HG03095 (cell line): ENCODE measurements around the gene PKDREJ.
"Not testable (repeated sequence)": the region's sequence is repeated elsewhere in the genome, so short reads cannot be mapped to it uniquely, and the experiment has no call there.

Source experiments
- ATAC-seq: cut with Tn5 transposase; IDR thresholded peaks from one replicate; pipeline ENCODE4 v1.9.1; 2021; ENCODE audit warnings: moderate library complexity; ENCODE audit not compliant: unreplicated experiment

The PKDREJ gene

GRCh38 chr22:46263216-46263590 lies at the start of gene PKDREJ:
Gene PKDREJ, minus strand, starts transcription at chr22:46263343. Its CDS starts 21 bp downstream, at chr22:46263322.
- ATAC-seq: no peak

DNA sequence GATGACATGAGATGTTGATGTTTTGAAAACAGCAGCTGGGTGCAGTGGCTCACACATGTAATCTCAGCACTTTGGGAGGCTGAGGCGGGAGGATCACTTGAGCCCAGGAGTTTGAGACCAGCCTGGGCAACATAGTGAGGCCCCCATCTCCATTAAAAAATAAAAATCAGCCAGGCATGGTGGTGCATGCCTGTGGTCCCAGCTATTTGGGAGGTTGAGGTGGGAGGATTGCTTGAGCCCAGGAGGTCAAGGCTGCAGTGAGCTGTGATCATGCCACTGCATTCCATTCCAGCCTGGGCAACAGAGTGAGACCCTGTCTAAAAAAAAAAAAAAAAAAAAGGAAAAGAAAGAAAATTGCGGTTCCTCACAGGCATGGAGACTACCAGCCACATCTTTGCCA lies 49.7 kb upstream of the PKDREJ start:
- ATAC-seq: not testable (repeated sequence)

- no peak for ATAC-seq
Observed at GRCh38 chr22:46312056-46312455, 48.9 kb upstream of the PKDREJ start.

GRCh38 chr22:46309526-46310085 lies 46.5 kb upstream of the PKDREJ start:
- ATAC-seq: no peak

- no peak for ATAC-seq
Observed at GRCh38 chr22:46308283-46308988, 45.3 kb upstream of the PKDREJ start.

DNA sequence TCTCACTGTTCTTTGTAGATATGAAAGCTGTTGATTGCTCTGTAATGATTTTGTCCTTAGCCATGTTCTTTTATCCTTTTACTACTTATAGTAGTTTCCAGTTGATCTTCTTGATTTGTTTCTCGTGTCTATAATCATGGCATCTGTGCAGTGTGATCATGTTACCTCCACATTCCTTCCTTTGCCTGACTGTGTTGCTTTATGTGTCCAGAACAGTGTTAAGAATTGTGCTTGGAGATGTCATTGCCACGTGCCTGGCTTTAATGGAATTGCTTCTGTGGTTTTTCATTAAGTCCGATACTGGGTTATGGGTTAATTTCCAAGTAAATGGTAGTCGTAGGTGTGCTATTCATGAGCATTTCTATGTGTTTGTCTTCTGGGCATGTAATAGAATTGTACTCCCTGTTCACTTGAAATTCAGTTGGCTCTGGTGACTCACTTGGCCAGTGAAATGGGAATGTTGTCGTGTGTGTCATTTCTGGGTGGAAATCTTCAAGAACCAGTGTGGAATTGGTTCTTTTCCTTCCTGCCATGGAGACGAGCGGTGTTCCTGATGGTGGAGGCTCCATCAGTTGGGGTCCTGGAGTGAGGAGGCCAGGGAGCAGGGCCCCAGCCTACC lies 40.3 kb upstream of the PKDREJ start:
- no peak for ATAC-seq

- ATAC-seq: no peak
Observed at GRCh38 chr22:46300491-46300890, 37.3 kb upstream of the PKDREJ start.

DNA sequence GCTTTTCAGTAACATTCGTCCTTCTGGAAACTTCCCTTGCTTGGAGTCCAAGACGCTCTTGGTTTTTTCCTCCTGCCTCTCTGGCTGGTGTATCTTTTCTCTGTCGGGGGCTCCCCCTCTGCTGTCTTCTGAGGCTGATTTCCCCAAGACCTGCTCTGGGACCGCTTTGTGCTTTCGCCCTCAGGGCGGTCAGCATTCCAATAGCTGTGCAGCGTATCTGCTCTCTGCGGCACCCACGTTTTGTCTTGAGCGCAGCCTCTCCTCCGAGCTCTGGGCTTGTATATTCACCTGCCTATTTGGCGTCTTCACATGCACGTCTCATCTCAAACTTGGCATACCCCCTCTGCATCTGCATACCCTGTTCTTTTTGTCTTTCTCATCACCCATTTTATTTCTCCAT lies 36.0 kb upstream of the PKDREJ start:
- ATAC-seq: no peak

DNA sequence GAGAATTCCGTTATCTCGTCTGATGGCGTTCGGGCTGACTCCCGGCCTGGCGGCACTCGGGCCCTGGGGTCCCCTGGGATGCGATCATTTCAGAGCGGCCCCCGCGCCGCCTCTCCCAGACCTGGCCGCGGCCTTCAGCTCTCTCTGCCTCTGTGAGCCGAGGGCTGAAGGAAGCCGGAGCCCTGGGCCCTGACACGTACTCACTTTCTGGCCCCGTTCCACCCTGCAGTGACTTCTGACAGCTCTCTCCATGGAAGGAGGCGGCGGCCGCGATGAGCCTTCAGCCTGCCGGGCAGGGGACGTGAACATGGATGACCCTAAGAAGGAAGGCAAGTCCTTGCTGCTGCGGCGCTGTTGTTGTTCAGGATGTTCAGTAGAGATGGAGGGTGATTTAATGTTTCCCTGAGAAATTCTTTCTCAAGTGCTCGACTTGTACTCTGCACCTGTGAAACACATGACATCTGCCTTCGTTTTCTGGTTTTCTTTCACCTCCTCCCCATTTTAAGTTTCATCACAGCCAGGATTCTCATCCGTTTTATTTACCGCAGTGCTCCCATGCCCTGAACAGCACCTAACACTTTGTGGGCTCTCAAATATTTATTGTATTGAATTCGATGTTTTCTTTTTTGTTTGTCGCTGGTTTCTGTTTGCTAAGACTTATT lies 34.1 kb upstream of the PKDREJ start:
- ATAC-seq: peak; percentile 8

DNA sequence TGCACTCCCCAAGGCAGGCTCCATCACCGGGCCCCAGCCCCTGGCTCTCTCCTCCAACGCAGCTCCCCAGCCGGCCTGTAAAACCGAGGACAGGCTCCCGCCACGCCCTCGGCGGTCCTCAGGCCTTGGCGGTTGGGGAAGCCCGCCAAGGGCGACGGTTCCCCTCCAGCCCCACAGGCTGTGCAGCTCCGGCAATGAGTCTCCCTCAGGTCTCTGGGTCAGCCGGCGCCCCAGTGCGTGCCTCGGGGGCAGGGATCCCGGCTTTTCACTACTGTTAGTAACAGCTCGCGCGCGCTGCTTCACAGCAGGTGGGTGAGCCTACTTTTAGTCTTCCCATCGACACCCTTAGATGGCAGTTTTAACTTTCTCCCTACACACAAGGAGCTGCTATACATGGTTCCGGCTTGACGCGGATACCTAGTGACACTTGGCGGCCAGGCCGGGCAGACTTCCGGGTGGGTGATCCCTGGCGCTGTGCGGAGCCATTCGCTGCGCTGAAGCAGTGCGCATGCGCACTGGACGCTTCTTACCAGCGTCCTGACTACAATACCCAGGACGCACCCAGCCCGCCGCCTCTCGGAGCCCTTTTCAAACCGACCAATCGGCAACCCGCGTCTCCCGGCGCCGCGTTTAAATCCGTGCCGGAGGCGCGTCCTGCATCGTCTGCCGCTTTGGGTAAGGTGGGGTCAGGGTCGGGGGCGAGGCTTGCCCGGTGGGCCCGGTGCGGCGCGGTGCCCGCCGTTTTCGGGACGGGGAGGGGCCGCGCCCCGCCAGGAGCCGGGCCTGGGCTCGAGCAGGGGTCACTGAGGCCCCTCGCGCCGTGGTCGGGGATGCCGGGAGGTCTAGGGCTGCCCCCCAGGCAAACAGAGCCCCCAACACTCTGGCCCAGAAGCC lies 33.4 kb upstream of the PKDREJ start, which contains the start of gene GTSE1:
GTSE1 (plus strand) TSS at position 614 of the 894 bp plus-strand sequence. CDS start 531 bp downstream, outside the sequence.
- peak; percentile 85 for ATAC-seq

- ATAC-seq: no peak
Observed at GRCh38 chr22:46295277-46295971, 32.3 kb upstream of the PKDREJ start.

GRCh38 chr22:46294784-46295183 lies 31.6 kb upstream of the PKDREJ start:
- ATAC-seq: no peak

GRCh38 chr22:46293577-46294260 lies 30.6 kb upstream of the PKDREJ start:
- no peak for ATAC-seq

DNA sequence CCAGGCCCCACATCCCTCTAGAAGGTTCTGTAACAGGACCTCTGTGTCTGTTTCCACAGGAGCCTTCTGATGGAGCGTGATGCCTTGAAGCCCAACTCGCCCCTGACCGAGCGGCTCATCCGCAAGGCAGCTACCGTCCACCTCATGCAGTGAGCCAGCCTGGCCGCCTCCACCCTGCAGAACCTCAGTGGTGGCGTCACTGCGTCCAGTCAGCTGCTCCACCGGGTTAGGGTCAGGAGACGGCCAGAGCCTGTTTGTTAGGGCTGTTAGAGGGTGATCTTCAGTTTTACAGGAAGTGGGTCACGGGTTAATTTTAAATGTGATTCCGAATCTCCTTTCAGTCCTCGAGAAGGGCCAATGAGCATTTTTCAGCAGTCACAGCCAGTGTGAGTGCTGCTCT lies 29.6 kb upstream of the PKDREJ start:
- no peak for ATAC-seq

DNA sequence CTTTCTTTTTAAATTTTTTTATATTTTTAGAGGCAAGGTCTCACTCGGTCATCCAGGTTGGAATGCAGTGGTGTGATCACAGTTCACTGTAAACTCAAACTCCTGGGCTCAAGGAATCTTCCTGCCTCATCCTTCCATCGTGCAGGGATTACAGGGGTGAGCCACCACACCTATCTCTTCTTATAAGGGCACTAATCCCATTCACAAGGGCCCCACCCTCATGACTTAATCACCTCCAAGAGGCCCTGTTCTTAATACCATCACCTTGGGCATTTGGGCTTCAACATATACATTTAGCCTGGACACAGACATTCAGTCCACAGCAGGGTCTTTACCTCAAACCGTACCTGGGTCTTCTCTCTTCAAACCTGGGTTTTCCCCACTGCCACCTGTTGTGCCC lies 29.0 kb upstream of the PKDREJ start:
- no peak for ATAC-seq

DNA sequence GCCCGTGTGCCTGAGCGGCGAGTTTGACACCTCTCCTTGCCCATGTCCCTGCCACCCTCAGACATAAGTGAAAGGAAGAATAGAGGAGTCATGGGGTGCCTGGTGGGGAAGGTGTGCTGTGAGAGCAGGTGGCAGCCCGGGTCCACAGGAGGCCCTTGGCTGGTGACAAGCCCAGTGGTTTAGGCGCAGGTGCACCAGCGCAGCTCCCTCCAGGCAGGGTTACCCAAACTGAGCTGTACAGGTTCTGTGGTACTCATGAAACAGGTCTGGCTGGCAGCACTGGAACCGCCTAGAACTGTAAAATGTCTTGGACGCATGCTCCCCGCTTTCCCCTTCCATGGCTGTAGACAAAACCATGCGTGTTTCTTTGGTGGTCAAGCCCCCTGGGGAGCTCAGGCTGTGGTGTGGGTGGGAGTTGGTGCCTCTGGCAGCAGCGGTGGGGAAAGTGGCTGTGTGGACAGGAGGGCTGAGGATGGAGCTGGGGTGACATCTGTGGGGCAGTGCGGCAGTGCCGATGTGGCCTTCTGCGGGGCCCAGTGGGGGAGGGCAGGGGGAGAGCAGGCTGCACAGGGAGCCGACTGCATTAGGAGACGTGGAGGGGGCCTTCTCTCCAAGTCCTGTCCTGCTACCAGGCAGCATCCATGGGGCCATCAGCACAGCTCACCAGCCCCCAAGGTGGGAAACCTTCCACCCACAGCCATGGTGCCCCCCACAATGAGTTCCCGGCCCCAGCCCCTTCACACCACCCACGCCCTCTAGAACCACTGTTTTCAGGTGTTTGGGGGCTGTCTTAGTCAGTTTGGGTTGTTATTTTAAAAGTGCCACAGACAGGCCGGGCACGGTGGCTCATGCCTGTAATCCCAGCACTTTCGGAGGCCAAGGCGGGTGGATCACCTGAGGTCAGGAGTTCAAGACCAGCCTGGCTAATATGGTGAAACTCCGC lies 28.0 kb upstream of the PKDREJ start:
- ATAC-seq: no peak

- no peak for ATAC-seq
Observed at GRCh38 chr22:46290121-46290842, 27.1 kb upstream of the PKDREJ start.
